AG09319 (cell line): ENCODE measurements around the gene PAM.

Experiments used
- DNase-seq: peaks from one replicate; pipeline ENCODE4 v3.0.0-alpha.2; 2010; ENCODE audit warnings: low read depth; ENCODE audit errors: extremely low read depth
- CTCF ChIP-seq: IDR thresholded peaks from 2 replicates; pipeline ENCODE4 v1.5.1; 2011; ENCODE audit warnings: low read depth, mild to moderate bottlenecking, inconsistent platforms, low read length, moderate library complexity

Gene PAM

DNA sequence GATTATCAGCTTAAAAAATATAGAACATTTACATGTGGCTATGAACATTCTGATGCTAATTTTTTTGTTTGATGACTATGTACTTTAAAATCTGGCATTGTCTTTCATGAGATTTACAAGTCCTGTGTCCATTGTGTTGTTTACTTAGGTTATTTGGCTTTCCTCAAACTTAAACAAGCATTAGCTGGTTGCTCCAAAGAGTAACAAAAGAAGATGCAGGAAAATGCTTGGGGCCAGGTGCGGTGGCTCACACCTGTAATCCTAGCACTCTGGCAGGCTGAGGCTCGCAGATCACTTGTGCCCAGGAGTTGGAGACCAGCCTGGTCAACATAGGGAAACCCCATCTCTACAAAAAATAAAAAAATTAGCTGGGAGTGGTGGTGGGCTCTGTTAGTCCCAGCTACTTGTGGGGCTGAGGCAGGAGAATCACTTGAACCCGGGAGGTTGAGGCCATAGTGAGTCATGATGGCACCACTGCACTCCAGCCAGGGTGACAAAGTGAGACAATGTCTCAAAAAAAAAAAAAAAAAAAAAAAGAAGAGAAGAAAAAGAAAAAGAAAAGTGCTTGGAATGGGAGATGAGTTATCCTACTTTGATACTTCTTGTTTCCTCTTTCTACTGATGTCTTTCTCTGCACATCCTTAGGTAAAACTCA, 39.7 kb downstream of the PAM start:
- DNase-seq: no peak
- no peak for TF ChIP-seq CTCF

DNA sequence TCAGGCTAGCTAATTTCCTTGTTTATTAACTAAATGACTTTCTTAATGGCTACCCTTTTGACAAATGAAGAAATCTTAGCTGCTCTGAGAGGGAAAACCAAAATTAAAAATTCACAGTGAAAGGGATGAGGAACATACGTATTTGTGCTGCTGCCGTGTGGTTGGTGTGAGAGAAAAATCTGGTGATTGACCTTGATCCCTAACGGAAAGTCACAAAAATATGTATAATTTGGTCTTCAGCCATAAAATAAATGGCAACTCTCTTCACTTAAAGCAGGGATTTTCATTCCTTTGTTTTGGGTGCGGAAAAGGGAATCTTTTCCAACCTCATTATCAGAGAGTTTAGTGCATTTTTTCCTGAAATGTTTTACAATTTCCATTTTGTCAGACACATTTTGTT, 40.4 kb downstream of the PAM start:
- no peak for DNase-seq
- no peak for TF ChIP-seq CTCF

GRCh38 chr5:102796009-102796408, 40.9 kb downstream of the PAM start:
- TF ChIP-seq CTCF: no peak
- no peak for DNase-seq

DNA sequence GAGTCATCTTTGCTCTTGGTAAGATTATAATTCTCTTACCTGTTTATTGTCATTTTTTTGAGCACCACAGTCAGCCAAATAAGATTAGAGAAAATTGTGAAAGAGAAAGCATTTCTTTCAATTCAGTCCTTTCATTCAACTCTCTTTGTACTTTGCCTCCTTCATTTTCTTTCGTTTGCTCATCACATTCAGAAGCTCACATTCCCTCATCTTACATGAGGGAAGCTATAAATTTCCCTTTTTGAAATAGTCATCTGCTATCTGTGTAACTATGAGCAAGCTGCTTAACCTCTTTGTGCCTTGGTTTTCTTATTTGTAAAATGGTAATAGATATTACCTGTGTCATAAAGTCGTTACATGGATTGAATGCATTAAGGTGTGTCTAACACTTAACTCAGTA, 41.4 kb downstream of the PAM start:
- TF ChIP-seq CTCF: no peak
- no peak for DNase-seq

GRCh38 chr5:102797322-102797884, 42.3 kb downstream of the PAM start:
- TF ChIP-seq CTCF: no peak
- DNase-seq: no peak

DNA sequence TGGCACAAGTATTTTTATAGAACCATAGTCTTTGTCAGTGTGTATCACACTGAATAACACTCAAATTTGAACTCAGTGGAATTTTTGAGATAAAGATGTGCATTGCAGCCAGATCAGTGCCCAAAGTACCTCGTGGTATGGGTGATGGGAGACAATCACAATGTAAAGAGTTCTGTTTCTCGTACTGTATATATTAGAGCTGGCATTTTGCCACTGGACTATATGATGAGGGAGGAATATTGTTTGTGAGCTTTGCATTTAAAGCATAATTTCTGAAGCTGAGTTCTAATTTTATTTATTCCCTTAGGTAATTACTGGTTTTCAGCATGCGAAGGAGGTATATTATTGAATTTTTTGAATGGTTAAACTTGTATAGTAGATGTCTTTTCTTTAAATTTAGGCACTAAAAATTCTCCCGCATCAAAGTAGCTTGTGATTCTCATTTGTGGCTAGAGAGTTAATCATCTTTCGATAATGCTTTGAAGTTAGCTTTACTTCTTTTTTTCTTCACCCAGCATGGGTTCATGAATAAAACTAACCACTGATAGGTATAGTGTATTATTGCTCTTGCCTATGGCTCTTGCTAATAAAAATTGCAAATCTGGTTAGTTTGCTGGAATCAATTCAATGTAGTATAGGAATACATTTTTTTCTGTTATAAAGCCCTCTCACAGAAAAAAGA, 43.1 kb downstream of the PAM start:
- DNase-seq: no peak
- TF ChIP-seq CTCF: no peak

- no peak for TF ChIP-seq CTCF
- peak; percentile 29 for DNase-seq
Measured at GRCh38 chr5:102799017-102799416, 43.9 kb downstream of the PAM start.
